Type B pancreatic cell (in vitro differentiated cells): ENCODE results near the gene ZDHHC20. TPM values are rescaled to one million over a fixed set of nuclear protein-coding genes. Genes with fewer than 3 reads are reported as not detected.
"Not testable (repeated sequence)": the region's sequence is repeated elsewhere in the genome, so short reads cannot be mapped to it uniquely, and the experiment has no call there.

Source experiments
- DNase-seq: peaks from one replicate; pipeline ENCODE4 v3.0.0; 2021; ENCODE audit warnings: mixed read lengths; ENCODE audit not compliant: unreplicated experiment; ENCODE audit errors: extremely low spot score
- H3K27ac Mint-ChIP-seq: 2 replicates; pipeline ENCODE4 v1.8.0; 2021; ENCODE audit warnings: mild to moderate bottlenecking, mixed read lengths
- H3K27me3 Mint-ChIP-seq: 2 replicates; pipeline ENCODE4 v1.8.0; 2021; ENCODE audit warnings: mixed read lengths
- H3K36me3 Mint-ChIP-seq: 2 replicates; pipeline ENCODE4 v1.8.0; 2021; ENCODE audit warnings: mixed read lengths
- H3K4me1 Mint-ChIP-seq: one replicate; pipeline ENCODE4 v1.8.0; 2021; ENCODE audit warnings: mixed read lengths; ENCODE audit not compliant: unreplicated experiment
- H3K4me3 Mint-ChIP-seq: 2 replicates; pipeline ENCODE4 v1.8.0; 2021; ENCODE audit warnings: mild to moderate bottlenecking, mixed read lengths
- H3K9me3 Mint-ChIP-seq: 2 replicates; pipeline ENCODE4 v1.8.0; 2021; ENCODE audit warnings: mixed read lengths
- total RNA-seq: library from RNA; stranded (reverse); gene quantifications from 2 replicates; pipeline ENCODE4 v1.2.1, GENCODE V29; 2021; ENCODE audit warnings: low replicate concordance
- TF ChIP-seq, protein P1 (sequence below): fragments of 200-600 bp; sonication (generic); conservative IDR thresholded peaks from 2 replicates; pipeline ENCODE4 v1.5.0; 2021; ENCODE audit warnings: antibody characterized with exemption, mild to moderate bottlenecking

Gene ZDHHC20
- total RNA-seq, 1 donor from 2014 or later, result 78.2 TPM

DNA sequence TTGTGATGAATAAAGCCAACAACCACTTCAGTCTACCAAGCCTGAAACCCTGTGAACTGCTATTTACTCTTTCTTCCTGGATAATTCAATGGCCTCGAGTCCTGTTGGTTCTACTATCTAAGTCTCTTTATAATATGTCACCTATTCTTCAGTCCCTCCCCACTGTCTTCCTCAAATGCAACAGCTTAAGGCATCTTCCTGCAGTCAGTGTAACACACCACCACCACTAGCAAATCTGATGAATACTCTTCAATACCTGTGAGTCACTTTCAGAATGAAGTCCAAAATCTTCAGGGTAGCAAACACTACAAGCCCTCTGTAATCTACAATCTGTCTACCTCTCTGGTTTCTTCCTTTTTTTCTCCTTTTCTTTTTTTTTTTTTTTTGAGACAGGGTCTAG lies 32.9 kb downstream of the ZDHHC20 start:
- Mint-ChIP-seq H3K27ac (no peak overlapping the region), H3K27me3 (no peaks in the 10 kb centered on the region), H3K4me3 (no peak overlapping the region), H3K36me3 (peaks cover 38% of the 10 kb centered on the region), H3K4me1 (no peaks in the 10 kb centered on the region), H3K9me3 (peaks cover 7% of the 10 kb centered on the region)
- DNase-seq, result no peak
- TF ChIP-seq, protein P1, sequence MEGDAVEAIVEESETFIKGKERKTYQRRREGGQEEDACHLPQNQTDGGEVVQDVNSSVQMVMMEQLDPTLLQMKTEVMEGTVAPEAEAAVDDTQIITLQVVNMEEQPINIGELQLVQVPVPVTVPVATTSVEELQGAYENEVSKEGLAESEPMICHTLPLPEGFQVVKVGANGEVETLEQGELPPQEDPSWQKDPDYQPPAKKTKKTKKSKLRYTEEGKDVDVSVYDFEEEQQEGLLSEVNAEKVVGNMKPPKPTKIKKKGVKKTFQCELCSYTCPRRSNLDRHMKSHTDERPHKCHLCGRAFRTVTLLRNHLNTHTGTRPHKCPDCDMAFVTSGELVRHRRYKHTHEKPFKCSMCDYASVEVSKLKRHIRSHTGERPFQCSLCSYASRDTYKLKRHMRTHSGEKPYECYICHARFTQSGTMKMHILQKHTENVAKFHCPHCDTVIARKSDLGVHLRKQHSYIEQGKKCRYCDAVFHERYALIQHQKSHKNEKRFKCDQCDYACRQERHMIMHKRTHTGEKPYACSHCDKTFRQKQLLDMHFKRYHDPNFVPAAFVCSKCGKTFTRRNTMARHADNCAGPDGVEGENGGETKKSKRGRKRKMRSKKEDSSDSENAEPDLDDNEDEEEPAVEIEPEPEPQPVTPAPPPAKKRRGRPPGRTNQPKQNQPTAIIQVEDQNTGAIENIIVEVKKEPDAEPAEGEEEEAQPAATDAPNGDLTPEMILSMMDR, result no peak

DNA sequence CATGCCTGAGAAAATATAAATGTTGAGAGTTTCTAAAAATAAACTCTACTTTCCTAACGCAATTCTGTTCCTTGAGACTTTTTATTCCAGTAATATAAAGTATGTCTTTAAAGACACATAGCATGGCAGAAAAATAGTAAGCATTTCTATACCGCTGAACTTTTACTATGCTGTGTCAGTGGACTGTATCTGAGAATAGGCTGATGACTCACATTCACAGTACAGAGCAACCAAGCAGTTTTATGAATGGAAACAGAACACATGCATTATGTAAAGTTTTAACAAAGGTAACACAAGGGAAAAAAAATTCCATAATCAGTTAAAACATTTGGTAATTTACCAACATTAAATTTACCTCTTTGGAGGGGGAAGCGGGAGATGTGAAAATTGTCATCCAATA lies 38.4 kb downstream of the ZDHHC20 start:
- Mint-ChIP-seq H3K4me3 (no peak overlapping the region), H3K27ac (peak overlapping the region; percentile 54)

DNA sequence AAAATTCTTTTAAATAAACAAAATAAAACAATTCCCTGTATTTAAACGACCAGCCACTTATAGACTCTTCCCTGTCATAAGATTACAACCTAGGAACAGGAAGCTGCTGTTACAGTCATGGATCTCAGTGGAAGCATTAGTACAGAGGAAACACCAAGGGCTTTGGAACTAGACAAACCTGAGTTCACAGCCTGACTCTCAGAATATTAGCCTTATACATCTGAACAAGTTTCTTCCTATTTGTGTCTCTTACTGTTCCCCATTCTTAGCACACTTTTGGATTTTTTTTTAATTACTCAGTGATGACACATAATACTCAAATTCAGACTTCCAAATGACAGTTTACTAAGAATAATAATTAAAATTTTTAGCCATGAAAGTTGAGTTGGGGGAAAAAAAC lies 46.1 kb downstream of the ZDHHC20 start:
- H3K4me1 Mint-ChIP-seq, result no peaks in the 10 kb centered on the region
- DNase-seq, result no peak
- H3K9me3 Mint-ChIP-seq, result peaks cover 13% of the 10 kb centered on the region

More for the DNA sequence above, 38.4 kb downstream of the ZDHHC20 start:
- TF ChIP-seq, protein P1, result no peak
- DNase-seq, result no peak
- Mint-ChIP-seq H3K4me1 (no peaks in the 10 kb centered on the region), H3K27me3 (no peaks in the 10 kb centered on the region), H3K36me3 (peaks cover 12% of the 10 kb centered on the region), H3K9me3 (no peaks in the 10 kb centered on the region)

DNA sequence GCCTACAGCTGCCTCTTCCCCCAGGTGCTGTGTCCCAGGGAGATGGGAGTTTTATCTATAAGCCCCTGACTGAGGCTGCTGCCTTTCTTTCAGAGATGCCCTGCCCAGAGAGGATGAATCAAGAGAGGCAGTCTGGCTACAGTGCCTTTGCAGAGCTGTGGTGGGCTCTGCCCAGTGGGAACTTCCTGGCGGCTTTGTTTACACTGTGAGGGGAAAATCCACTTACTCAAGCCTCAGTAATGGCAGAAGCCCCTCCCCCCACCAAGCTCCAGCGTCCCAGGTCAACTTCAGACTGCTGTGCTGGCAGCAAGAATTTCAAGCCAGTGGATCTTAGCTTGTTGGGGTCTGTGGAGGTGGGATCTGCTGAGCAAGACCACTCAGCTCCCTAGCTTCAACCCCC lies 48.6 kb downstream of the ZDHHC20 start:
- DNase-seq, H3K27me3 Mint-ChIP-seq, H3K4me1 Mint-ChIP-seq, H3K4me3 Mint-ChIP-seq, H3K27ac Mint-ChIP-seq: not testable (repeated sequence)
- peaks cover 13% of the 10 kb centered on the region for H3K9me3 Mint-ChIP-seq
- peaks cover 55% of the 10 kb centered on the region for H3K36me3 Mint-ChIP-seq

More for the DNA sequence above, 46.1 kb downstream of the ZDHHC20 start:
- Mint-ChIP-seq H3K4me3 (no peak overlapping the region), H3K36me3 (peaks cover 41% of the 10 kb centered on the region), H3K27me3 (no peaks in the 10 kb centered on the region), H3K27ac (no peak overlapping the region)
- TF ChIP-seq, protein P1, result no peak

DNA sequence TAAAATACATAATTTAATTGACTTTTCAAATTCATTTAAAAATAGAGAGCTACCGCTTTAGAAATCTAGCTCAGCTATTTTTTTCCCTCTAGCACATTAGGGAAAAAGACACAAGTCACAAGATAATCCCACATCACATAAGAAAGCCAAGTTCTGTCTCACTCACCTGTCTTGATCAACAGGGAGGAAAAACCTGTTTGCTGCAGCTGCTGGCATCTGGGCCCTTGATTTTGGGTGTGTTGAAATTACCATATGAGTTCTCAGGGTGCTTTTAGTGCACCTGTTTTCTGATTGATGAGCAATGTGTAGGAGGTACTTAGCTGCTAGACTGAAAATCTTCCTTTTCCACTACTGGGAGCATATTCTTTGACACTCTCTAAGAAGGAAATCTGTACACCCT lies 53.8 kb downstream of the ZDHHC20 start:
- Mint-ChIP-seq H3K4me3 (peak overlapping the region; percentile 9), H3K36me3 (peaks cover 50% of the 10 kb centered on the region), H3K27me3 (no peaks in the 10 kb centered on the region), H3K27ac (peak overlapping the region; percentile 26), H3K4me1 (no peaks in the 10 kb centered on the region), H3K9me3 (peaks cover 7% of the 10 kb centered on the region)
- no peak for DNase-seq
- TF ChIP-seq, protein P1, result no peak

DNA sequence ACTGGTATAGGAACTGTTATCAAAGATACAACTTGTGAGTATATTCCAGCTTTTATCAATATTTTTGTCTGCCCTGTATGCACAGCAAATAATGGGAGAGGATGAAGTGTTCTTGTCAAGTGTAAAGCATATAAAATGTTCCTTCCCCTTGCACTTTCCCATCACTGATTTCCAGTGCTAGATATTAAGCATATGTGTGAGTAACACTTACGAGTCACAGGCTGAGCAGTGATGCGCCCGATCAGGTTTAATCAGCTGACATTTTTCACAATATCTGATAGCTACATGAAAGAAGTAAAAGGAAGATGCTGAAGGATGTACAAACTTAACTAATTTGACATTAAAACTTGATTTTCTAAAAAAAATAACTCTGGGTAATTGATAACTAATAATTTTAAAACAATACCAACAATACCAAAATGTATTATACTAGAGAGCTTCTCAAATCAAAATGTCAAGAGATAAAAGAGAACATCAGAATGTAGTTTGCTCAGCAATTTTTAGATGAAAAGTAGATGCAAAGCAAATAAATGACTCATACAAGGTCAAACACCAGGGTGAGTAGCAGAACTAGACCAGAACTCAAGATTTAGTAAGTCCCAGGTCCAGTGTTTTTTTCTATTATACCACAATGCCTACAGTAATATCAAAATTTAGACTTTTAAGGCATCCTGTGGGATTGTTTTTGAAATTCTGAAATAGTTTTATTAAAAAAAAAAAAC lies 56.4 kb downstream of the ZDHHC20 start:
- Mint-ChIP-seq H3K9me3 (no peaks in the 10 kb centered on the region), H3K4me3 (no peak overlapping the region), H3K36me3 (peaks cover 37% of the 10 kb centered on the region), H3K27ac (peak overlapping the region; percentile 3), H3K27me3 (no peaks in the 10 kb centered on the region), H3K4me1 (no peaks in the 10 kb centered on the region)
- TF ChIP-seq, protein P1, result no peak
- DNase-seq, result no peak
